GM13976 (cell line): Measurements from ENCODE around the gene SCAI.
"Not testable (repeated sequence)": the region's sequence is repeated elsewhere in the genome, so short reads cannot be mapped to it uniquely, and the experiment has no call there.

Experiments
- DNase-seq: peaks from one replicate; pipeline ENCODE4 v3.0.0; 2012; ENCODE audit warnings: low spot score
- CTCF ChIP-seq: IDR thresholded peaks from 2 replicates; pipeline ENCODE4 v1.5.1; 2012; ENCODE audit warnings: borderline replicate concordance, mild to moderate bottlenecking; ENCODE audit not compliant: insufficient read depth; ENCODE audit errors: extremely low read depth, missing control alignments, control extremely low read depth
- in situ Hi-C: fragments of 300-500 bp; cut with MboI; formaldehyde crosslinking; loops from one replicate; pipeline ENCODE4 v1.12.0; 2022; ENCODE audit warnings: low sequenced_read_pairs, mixed read lengths, inconsistent platforms; ENCODE audit not compliant: unreplicated experiment

SCAI gene

GRCh38 chr9:125180876-125181275, 37.5 kb upstream of the SCAI start:
- TF ChIP-seq CTCF, result no peak
- DNase-seq, result no peak
- in situ Hi-C loops, result no loop called here

- DNase-seq, in situ Hi-C loops: not testable (repeated sequence)
Measured at GRCh38 chr9:125179776-125180175, 36.4 kb upstream of the SCAI start.

GRCh38 chr9:125177888-125178287, 34.6 kb upstream of the SCAI start:
- in situ Hi-C loops, result no loop called here
- no peak for DNase-seq
- no peak for TF ChIP-seq CTCF

GRCh38 chr9:125176636-125177035, 33.3 kb upstream of the SCAI start:
- no peak for TF ChIP-seq CTCF
- in situ Hi-C loops, result no loop called here
- DNase-seq, result no peak

GRCh38 chr9:125172031-125172755, 28.9 kb upstream of the SCAI start:
- DNase-seq, result no peak
- in situ Hi-C loops, result no loop called here
- no peak for TF ChIP-seq CTCF

- in situ Hi-C loops, result no loop called here
- DNase-seq, result no peak
- no peak for TF ChIP-seq CTCF
Measured at GRCh38 chr9:125169895-125170294, 26.6 kb upstream of the SCAI start.

- TF ChIP-seq CTCF, result no peak
- no peak for DNase-seq
- in situ Hi-C loops, result no loop called here
Measured at GRCh38 chr9:125166762-125167161, 23.4 kb upstream of the SCAI start.

GRCh38 chr9:125162891-125163290, 19.6 kb upstream of the SCAI start:
- DNase-seq, in situ Hi-C loops: not testable (repeated sequence)
